PFSK-1 (cell line): ENCODE data around the gene KRT37.

ENCODE experiments used
- FOXP2 ChIP-seq: optimal IDR thresholded peaks from 2 replicates; pipeline ENCODE3; 2011; ENCODE audit warnings: borderline replicate concordance, control low read depth, inconsistent platforms; ENCODE audit not compliant: insufficient read depth; ENCODE audit errors: extremely low read length, extremely low read depth
- POLR2AphosphoS5 ChIP-seq: IDR thresholded peaks from 2 replicates; pipeline ENCODE4 v1.6.1; 2012; ENCODE audit warnings: low read depth, mild to moderate bottlenecking, control low read depth, low read length, moderate library complexity
- SIN3A ChIP-seq: IDR thresholded peaks from 2 replicates; pipeline ENCODE4 v1.6.1; 2012; ENCODE audit warnings: mild to moderate bottlenecking, low read length, moderate library complexity, borderline replicate concordance; ENCODE audit not compliant: insufficient read depth
- TAF1 ChIP-seq: IDR thresholded peaks from 2 replicates; pipeline ENCODE4 v1.6.1; 2012; ENCODE audit warnings: low read length, control low read depth, borderline replicate concordance; ENCODE audit not compliant: insufficient read depth
- TF ChIP-seq, protein P1 (sequence below), 2 experiments: IDR thresholded peaks; 2 replicates each; pipeline versions ENCODE4 v1.6.1 to v1.8.0; 2011 to 2012; ENCODE audit warnings: low read depth in 2 of 2, low read length in 2 of 2, control low read depth in 1 of 2, inconsistent platforms in 1 of 2, mild to moderate bottlenecking in 1 of 2, moderate library complexity in 1 of 2; ENCODE audit not compliant: insufficient read depth in 1 of 2

- no peak for TF ChIP-seq POLR2AphosphoS5
- no peak for TF ChIP-seq TAF1
- TF ChIP-seq SIN3A = no peak
- TF ChIP-seq, protein P1, sequence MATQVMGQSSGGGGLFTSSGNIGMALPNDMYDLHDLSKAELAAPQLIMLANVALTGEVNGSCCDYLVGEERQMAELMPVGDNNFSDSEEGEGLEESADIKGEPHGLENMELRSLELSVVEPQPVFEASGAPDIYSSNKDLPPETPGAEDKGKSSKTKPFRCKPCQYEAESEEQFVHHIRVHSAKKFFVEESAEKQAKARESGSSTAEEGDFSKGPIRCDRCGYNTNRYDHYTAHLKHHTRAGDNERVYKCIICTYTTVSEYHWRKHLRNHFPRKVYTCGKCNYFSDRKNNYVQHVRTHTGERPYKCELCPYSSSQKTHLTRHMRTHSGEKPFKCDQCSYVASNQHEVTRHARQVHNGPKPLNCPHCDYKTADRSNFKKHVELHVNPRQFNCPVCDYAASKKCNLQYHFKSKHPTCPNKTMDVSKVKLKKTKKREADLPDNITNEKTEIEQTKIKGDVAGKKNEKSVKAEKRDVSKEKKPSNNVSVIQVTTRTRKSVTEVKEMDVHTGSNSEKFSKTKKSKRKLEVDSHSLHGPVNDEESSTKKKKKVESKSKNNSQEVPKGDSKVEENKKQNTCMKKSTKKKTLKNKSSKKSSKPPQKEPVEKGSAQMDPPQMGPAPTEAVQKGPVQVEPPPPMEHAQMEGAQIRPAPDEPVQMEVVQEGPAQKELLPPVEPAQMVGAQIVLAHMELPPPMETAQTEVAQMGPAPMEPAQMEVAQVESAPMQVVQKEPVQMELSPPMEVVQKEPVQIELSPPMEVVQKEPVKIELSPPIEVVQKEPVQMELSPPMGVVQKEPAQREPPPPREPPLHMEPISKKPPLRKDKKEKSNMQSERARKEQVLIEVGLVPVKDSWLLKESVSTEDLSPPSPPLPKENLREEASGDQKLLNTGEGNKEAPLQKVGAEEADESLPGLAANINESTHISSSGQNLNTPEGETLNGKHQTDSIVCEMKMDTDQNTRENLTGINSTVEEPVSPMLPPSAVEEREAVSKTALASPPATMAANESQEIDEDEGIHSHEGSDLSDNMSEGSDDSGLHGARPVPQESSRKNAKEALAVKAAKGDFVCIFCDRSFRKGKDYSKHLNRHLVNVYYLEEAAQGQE (IDR thresholded peaks at IDR 0.05; ENCODE audit: insufficient read depth in 1 of 2, low read depth in 2 of 2, low read length in 2 of 2) = no peak
- no peak for TF ChIP-seq FOXP2
Observed at GRCh38 chr17:41462705-41463104, 38.3 kb upstream of the KRT37 start.
